Measurements from ENCODE around the gene TMCC3.
A peak's percentile ranks its signal among the peaks of the same experiment; 100 is the strongest.
"Not testable (repeated sequence)": the region's sequence is repeated elsewhere in the genome, so short reads cannot be mapped to it uniquely, and the experiment has no call there.

The TMCC3 gene

DNA sequence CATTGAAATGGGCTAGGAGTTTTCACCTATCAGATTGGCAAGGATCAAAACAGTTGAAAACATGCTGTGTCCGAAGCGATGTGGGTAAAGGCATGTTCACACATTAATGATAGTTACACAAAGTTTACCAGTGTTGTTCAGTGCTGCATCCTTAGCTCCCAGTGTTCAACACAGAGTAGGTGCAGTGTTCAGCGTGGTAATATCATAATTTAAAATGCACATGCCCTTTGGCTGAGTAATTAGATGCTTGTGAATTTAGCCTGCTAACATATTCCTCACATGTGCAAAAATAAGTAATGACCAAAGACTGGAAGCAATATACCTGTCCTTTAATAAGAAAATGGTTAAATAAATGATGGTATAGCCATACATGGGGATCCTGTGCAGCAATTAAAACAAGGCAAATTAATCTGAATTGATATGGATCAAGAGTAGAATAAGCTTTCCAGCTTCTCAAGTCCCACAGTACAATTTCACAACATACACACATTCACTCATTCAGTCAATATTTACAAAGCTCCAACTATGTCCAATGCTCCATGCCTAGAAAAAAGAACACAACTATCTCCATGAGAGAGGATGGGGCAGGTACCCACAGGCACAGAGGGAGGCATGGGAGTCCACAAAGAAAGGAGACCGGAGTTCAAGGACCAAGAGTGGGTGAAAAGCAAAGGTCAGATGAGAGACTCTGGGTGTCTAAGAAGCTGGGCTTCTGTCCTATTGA lies 12.8 kb downstream of the TMCC3 start:
- no peak for DNase-seq

DNA sequence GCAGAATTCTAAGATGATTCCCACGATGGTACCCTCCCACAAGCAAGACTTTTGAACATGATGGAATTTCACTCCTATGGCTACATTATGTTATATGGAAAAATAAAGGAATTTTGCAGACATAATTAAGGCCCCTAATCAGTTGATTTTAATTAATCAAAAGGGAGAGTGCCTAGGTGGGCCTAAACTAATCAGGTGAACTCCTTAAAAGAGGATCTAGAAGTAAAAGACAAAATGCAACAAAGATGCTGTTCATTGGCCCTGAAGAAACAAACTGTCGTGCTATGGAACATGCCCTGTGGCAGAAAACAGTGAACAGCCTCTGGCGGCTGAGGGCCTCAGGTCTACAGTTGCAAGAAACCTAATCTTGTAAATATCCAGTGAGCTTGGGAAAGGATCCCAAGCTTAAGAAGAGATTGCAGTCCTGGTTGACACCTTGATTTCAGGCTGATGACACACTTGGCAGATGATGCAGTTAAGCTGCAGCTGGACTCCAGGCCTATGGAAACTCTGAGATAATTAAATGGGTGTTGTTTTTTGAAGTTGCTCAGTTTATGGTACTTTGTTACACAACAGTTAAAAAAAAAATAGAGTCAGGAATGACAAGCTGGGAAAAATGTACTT lies 13.8 kb downstream of the TMCC3 start:
- no peak for DNase-seq

DNA sequence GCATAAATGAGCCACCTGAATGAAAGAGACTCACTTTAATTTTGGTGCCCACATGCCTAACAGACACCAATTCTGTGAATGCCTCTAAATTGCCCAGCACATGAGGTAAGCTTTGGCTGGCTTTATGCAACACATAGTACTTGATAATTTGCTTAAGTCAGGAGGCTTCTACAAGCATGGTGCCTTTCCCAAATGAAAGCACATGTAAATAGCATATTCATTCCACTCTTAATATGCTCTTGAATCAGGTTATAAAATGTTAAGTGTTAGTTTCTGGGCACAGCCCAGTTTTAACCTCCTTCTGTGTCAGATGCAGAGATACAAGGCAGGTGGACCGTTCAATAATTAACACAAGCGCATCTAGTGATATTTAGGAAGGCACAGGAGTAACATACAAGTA lies 15.6 kb downstream of the TMCC3 start:
- DNase-seq, result no peak

DNA sequence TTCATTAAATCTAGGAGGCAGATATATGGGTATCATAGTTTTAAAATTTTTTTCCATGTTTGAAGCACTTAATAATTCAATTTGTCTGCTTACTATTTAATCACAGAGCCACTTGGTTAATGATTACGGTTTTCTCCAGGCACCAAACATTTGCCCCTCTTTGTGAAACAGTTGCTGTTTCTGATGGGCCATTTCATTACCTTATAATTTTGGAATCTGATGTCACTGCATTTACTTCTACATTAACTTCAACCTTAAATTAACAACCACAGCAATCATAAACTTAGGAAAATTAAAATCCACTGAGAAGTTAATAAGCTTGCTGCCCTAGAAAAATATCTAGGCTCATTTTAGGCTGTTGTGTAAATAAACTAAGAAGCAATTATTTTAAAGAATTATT lies 17.0 kb downstream of the TMCC3 start:
- DNase-seq, result no peak

DNA sequence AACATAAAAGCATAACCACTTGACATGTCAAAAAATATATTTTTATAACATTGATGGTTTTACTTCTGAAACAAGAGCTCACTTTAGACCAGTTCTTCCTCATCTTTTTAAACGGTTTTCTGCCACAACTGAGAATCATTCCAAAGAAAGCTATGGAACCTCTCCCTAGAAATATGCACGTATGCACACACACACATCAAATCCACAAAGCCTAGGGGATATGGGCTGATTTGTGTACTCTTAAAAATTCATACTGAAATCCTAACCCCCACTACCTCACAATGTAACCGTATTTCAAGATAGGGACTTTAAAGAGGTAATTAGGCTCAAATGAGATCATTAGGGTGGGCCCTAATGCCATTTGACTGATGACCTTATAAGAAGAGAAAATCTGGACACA lies 19.3 kb downstream of the TMCC3 start:
- DNase-seq, result no peak

DNA sequence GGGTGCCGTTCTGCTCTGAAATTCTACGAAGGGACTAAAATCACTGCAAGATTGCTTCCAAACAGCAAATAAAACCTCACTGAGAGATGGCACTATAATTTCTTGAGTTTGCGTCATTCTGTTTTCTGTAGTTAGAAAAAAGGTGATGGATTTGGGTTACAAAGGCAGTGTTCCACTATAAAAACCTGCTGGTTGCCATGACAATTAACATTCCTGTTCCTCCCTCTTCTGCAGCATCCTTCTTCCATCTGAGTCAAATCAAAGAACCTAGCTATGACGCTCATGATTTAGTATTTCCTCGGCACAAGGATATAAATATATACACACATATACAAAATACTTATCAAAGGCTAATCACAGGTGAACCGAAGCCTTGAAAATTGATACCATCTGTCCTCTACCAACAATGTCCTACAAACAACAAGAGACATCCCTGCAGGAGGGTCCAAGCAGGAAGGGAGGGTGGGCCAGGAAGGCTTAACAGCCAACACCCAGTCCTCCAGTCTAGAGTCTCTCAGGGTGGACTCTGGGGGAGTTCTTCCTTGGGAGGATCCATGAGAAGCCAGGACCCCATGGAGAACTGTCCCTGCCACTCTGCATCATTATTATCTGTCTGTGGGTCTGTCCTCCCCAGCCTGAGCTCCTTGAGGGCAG lies 21.4 kb downstream of the TMCC3 start:
- peak in 4 of 56 donors; percentile 3 to 40 (median 16) for DNase-seq

DNA sequence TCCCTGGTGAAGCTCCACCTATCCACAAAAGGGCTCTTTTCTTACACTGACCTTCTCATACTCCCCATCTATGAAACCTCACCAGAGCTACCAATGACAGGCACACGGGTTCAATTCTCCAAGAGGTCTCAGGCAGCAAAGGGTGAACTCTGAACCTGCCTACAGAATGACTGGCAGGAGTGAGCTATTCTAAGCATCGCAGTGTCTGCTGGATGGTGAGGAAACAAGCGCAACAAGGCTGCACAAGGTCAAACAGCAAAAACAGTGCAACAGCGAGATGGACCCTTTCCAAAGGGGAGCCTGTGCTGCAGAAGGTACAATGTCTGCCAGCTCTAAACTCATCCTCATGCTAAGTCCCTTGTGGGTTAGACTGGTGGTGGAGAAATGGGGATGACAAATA lies 22.0 kb downstream of the TMCC3 start:
- DNase-seq, result no peak

DNA sequence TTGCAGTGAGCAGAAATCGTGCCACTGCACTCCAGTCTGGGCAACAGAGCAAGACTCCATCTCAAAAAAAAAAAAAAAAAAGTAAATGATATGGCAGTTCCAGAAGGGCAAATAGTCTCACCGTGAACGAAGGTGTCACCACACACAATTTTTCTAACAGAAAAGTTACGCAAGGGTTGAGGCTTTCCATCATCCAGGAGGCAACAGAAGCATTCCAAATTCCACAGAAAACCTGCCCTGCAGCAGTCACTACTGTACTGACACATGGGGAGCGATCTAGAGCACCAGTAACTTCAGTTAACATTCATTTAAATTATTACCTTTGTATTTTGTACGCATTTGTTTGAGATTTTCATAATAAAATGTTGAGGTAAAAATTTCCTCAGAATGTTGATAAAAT lies 24.8 kb downstream of the TMCC3 start:
- no peak for DNase-seq

DNA sequence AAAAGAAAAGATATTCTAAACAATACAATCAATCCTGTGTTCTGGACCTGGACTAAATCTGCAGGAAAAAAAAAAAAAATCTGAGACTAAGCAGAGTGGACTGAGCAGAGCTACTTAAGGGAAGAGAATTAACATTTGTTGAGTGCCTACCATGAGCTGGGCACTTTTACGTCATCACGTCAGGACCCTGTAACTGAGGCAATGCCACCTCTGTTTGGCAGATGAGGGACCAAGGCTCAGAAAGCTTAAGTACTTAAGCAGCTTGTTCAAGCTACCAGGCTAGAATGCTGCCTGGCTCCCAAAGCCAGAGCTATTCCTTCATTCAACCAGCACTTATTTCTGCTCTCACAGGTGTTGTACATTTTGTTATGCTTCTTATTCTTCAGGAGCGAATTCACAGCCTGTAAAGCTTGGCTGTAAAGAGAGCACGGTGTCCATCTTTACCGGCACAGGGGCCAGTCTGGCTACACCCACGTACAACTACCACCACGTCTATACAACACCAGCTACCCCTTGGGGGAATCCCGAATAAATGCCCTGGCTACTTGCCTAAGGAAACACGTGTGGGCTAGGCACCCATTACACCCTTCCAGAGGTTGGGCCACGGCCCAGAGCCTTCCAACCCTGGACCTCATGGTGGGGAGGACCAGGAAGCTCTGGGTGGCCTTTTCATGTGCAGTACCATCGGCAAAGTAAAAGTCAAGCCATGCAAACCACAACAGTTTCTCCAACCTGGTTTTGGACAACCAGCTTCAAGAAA lies 27.0 kb downstream of the TMCC3 start:
- DNase-seq, result no peak

DNA sequence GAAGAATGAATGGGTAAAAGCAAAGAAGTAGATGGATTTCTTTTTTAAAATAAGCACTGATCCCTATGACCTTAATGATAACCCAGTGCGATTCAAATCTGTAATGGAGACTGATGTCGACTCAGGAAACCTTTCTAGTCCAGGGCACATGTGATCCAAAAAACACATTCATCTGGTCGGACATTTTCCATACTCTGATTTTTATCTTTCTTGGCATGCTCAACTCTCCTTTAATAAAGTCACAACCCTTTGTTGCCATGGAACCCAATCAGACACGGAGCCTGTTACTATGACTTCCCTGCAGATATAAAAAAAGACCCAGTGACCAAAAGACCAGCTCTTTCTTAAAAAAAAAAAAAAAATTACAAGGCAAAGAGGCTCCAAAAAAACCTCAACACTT lies 27.9 kb downstream of the TMCC3 start:
- no peak for DNase-seq

DNA sequence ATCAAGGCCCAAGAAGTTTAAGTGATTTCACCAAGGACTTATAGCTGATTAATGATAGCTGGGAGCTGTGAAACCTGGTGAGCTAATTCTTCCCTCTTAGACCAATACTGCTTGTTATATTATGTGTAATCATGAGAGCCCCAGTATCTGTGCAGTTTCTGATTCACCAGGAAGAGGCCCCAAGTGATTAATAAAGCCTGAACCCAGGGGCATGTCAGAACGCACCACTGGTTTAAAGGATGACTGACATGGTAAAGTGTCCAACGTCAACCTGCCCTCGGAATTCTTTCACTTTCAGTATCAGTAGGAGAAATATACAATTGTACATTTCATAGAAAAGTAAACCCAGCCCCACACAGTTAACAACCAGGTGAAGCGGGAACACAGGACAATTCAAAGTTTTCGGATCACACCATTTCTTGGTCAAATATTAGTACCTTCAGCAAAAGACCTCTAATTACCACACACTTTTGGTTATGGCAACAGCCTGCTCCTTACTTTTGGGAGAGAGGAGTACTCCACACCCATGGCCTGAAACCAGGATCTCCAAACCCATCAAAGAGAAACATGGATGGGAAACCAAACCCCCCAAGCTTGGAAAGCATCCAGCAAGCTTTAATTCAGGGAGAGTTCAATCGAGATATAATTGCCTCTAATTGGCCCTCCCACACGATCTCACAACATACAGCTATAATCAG lies 28.5 kb downstream of the TMCC3 start:
- DNase-seq, result no peak

DNA sequence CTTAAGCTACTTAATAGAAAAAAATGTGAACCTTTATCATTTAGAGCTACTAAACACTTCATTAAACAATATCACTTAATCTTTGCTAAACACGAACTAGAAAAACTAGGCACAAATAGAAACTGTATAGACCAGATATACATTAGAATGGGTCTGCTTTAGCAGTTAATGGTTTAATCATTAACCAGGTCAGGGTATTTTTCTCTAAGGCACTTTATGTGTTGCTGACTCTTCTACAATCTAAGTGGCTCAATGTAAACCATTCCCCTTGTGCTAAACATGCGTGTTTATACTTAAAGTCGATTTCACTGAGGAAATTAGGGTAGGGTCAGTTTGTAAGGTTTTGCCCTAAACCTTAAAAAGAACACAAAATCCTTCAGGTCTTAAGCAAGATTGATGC lies 29.7 kb downstream of the TMCC3 start:
- no peak for DNase-seq

DNA sequence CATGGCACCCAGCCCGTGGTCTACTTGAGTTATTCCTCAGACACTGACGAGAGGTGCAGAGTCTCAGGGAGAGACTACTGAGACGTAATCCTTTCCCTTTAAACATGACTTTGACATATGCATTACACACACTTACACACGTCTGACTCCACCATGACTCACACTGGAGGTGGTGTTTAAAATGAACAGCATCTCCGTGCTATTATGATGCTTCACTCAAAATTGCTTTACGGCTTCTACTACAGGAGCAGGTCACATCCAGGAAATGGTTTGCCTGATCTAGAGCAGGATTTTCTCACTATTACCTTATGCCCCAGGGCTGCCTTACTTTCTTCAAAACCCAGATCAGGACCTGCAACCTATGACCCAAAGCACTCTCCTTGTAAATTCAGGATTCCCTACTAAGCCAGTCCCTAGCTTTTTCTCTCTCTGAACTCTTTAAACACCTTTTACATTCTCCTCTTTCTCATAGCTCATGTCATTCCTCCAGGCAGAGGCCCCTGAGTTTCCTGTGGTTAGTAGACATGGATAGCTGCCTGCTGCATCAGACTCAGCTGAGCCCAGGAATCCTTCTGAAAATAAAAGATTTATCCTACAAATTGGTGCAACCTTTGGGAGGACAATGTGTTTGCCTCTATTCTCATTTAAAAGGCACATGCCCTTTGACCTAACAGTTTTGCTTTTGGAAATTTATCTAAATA lies 31.2 kb downstream of the TMCC3 start:
- peak in 7 of 56 donors; percentile 3 to 43 (median 15) for DNase-seq

DNA sequence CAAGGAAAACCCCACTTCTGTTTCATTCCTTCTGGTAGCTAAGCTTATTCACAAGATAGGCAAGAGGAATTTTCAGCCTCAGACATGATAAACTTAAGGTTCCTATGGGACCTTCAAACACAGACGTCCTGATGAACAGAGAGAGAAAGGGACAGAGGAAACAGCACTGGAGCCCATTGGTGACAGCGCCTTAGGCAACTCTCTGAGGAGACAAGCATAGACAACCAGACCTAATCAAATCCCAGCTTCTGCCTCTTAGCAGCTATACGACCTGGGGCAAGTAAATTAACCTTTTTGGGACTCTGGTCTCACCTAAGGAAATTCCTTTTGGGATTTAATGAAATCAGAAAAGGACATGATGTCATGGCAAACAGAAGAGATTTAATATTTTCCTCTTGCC lies 33.3 kb downstream of the TMCC3 start:
- no peak for DNase-seq

DNA sequence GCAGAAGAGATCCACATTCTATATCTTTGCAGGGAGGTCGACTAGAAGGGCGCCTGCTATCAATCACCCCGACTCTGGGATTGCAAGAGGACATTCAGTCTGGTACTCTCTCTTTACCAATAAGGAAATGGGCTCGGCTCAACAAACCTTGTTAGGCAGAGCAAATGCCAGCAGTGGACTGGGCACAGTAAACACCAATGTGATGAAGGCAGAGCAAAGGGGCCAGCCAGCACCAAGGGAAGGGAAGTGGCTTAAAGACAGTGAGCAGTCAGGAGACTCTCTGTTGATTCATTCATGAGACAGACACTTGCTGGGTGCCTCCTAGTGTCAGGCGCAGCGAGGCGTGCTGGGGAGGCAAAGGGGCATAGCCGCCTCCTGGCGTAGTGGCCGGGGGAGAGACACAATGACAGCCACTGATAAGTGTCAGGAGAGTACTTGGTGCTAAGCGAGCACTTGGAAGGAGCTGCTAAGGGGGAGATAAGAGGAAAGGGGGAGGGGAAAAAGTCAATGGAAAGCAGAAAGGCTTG lies 34.1 kb downstream of the TMCC3 start:
- peak in 52 of 56 donors; percentile 11 to 89 (median 74) for DNase-seq

DNA sequence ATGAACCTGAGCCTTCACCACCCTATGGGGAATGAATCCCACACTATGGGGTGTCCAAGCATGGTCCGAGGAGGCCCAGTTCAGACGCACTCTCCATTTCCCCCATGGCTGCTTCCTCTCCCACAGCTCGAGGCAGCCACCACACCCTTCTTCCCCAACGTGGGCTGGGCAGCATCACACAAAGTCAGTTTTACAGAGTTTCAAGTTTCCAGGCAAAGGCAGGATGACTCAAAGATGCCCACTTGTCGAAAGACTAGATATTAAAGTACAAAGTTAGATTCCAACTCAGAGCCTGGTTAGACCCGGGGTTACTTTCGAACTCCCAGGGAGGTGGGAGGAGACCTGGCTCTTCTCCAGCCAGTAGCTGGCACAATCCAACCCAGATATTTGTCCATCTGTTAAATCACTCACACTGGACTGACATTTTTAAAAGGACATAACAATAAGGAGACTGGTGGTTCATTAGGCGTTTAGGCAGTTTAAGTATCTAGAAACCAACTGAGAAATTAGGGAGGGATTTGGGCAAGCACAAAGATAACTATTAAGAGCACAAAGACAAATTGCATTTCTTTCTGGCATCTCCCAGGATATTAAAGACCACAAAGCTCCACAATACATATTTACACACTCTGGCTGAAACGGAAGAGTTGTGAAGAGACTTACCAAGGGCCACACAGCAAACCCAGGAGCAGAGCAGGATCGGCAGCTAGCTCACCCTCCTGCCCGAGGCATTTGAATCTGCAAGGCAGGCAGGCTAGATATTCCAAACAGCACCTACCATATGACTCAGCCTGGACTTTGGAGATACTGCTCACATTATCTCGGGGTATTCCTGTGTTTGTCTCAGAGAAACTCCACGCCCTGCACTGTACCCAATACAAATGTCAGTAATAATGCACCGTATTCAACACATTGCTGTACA lies 34.8 kb downstream of the TMCC3 start:
- DNase-seq, result peak in 35 of 56 donors; percentile 5 to 76 (median 41)

DNA sequence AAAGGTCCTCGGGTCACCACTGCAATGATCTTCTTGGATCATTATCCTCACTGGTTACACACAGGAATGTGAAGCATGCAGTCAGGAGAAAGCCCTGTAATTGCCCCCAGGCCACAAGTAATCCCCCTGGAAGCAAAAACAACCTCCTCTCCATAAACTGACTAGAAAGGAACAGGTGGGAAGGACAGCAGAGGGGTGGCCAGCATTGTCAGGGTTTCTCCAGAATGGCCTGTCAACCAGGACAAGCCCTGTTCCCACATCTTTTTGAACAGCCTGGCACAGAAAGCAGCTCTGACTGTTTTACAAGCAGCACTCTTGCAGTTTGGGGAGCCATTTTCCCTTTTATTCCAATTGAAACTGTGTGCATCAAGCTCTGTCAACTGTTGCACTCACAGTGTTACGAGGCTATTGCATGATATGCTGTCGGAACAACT lies 36.1 kb downstream of the TMCC3 start:
- peak in 12 of 56 donors; percentile 12 to 44 (median 24) for DNase-seq

DNA sequence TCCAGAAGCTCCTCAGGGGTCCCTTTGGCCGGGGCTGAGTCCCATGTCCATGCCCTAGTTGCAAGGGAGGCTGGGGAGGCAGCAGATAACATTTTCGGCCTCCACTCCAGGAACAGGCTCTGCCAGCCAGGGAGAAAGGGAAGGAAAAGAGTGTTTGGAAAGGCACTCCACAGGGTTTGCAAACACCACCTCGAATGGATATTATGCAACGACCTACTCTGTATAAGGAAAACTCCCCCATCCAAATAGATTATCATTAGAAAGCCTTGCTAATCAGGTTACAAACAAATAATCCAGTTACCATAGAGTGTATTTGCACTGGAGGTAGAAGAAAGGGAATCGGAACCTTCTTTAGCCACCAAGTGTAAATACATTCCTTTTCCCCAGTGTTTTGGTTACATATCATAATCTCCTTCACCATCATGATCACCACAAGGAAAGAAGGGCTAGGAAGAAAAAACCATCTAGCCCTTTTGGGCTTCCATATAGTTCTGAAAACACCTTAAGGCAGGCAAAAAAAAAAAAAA lies 40.4 kb downstream of the TMCC3 start:
- DNase-seq, result no peak

DNA sequence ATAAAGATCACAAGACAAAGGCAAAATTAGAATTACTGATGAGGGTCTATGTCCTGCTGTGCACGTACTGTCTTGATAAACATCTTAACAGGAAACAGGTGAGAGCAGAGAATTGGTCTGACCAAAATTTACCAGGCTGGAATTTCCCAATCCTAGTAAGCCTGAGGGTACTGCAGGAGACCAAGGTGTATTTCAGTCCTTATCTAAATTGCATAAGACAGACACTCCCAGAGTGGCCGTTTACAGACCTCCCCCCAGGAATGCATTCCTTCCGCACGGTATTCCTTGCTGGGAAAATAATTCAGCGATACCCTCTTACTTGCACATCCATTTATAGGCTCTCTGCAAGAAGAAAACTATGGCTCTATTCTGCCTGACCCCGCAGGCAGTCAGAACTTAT lies 43.5 kb downstream of the TMCC3 start:
- not testable (repeated sequence) for DNase-seq
